GM13977 (cell line): ENCODE measurements around the gene CTDSP2.
"Not testable (repeated sequence)": the region's sequence is repeated elsewhere in the genome, so short reads cannot be mapped to it uniquely, and the experiment has no call there.

ENCODE experiments used
- DNase-seq: peaks from one replicate; pipeline ENCODE4 v3.0.0; 2012; ENCODE audit warnings: low spot score
- CTCF ChIP-seq: IDR thresholded peaks from 2 replicates; pipeline ENCODE4 v1.5.1; 2012; ENCODE audit warnings: mild to moderate bottlenecking, control low read depth; ENCODE audit not compliant: insufficient read depth; ENCODE audit errors: extremely low read depth, missing control alignments
- in situ Hi-C: fragments of 300-500 bp; cut with MboI; formaldehyde crosslinking; loops from one replicate; pipeline ENCODE4 v1.12.0; 2022; ENCODE audit warnings: low sequenced_read_pairs, low pct_unique_long_range_greater_than_20kb, mixed read lengths, inconsistent platforms; ENCODE audit not compliant: unreplicated experiment

The CTDSP2 gene

GRCh38 chr12:57863676-57864075 lies 17.1 kb upstream of the CTDSP2 start:
- TF ChIP-seq CTCF = no peak
- in situ Hi-C loops = no loop called here

GRCh38 chr12:57861967-57862366 lies 15.4 kb upstream of the CTDSP2 start:
- TF ChIP-seq CTCF = no peak
- no peak for DNase-seq
- in situ Hi-C loops = no loop called here

More at GRCh38 chr12:57863676-57864075, 17.1 kb upstream of the CTDSP2 start:
- no peak for DNase-seq

- in situ Hi-C loops, DNase-seq: not testable (repeated sequence)
These were observed 14.4 kb upstream of the CTDSP2 start for GRCh38 chr12:57860883-57861282.

GRCh38 chr12:57859121-57859520 lies 12.6 kb upstream of the CTDSP2 start:
- no peak for TF ChIP-seq CTCF
- in situ Hi-C loops = no loop called here
- DNase-seq = no peak

GRCh38 chr12:57858123-57858522 lies 11.6 kb upstream of the CTDSP2 start:
- DNase-seq, in situ Hi-C loops: not testable (repeated sequence)

- no peak for DNase-seq
- in situ Hi-C loops = no loop called here
- TF ChIP-seq CTCF = no peak
These were observed 8.4 kb upstream of the CTDSP2 start for GRCh38 chr12:57854965-57855364.

- TF ChIP-seq CTCF = no peak
- in situ Hi-C loops = no loop called here
- no peak for DNase-seq
These were observed 7.5 kb upstream of the CTDSP2 start for GRCh38 chr12:57853864-57854556.
